Stomach (tissue), 4 donors: Measurements from ENCODE around the gene TMEM247.

Source experiments
- CTCF ChIP-seq, 7 experiments: fragments of 450-650 bp in 4 of 7; fragments of 200-600 bp in 3 of 7; sonication (generic) in 3 of 7; IDR thresholded peaks; one replicate each; pipeline ENCODE4 v1.5.1; 2016 to 2019; ENCODE audit warnings: antibody characterized with exemption in 7 of 7, control low read depth in 2 of 7, mild to moderate bottlenecking in 1 of 7
- POLR2A ChIP-seq, 4 donors: fragments of 450-650 bp; IDR thresholded peaks; one replicate each; pipeline ENCODE4 v1.6.1; 2016; ENCODE audit warnings: antibody characterized with exemption in 4 of 4, control low read depth in 2 of 4, mild to moderate bottlenecking in 1 of 4, moderate library complexity in 1 of 4
- POLR2AphosphoS5 ChIP-seq, 3 donors: sonication (generic); formaldehyde crosslinking; IDR thresholded peaks; one replicate each; pipeline ENCODE4 v1.6.1; 2016; ENCODE audit warnings: antibody characterized with exemption in 3 of 3

- TF ChIP-seq CTCF (IDR thresholded peaks at IDR 0.05) (no peak), POLR2AphosphoS5 (IDR thresholded peaks at IDR 0.05) (no peak), POLR2A (IDR thresholded peaks at IDR 0.05) (no peak)
These were observed 29.4 kb downstream of the TMEM247 start for GRCh38 chr2:46508759-46509158.
